WTC11 (cell line): ENCODE measurements around the gene CNTLN.

Experiments used
- CTCF ChIP-seq: fragments of 200-600 bp; IDR thresholded peaks from 2 replicates; pipeline ENCODE4 v1.8.0; 2022; ENCODE audit warnings: antibody characterized with exemption
- FOXP4 ChIP-seq: sonication (generic); formaldehyde crosslinking; IDR thresholded peaks from 2 replicates; pipeline ENCODE4 v1.8.0; 2022; ENCODE audit warnings: mild to moderate bottlenecking, missing genetic modification reagents
- NFYB ChIP-seq: sonication (generic); formaldehyde crosslinking; conservative IDR thresholded peaks from 2 replicates; pipeline ENCODE4 v1.8.0; 2022; ENCODE audit warnings: low read depth, missing genetic modification reagents
- SMAD4 ChIP-seq: sonication (generic); formaldehyde crosslinking; IDR thresholded peaks from 2 replicates; pipeline ENCODE4 v1.8.0; 2022; ENCODE audit warnings: mild to moderate bottlenecking, missing genetic modification reagents
- SP1 ChIP-seq: sonication (generic); formaldehyde crosslinking; conservative IDR thresholded peaks from 2 replicates; pipeline ENCODE4 v1.8.1; 2022; ENCODE audit warnings: missing genetic modification reagents
- TP53 ChIP-seq: sonication (generic); formaldehyde crosslinking; IDR thresholded peaks from 2 replicates; pipeline ENCODE4 v1.8.1; 2023; ENCODE audit warnings: mild to moderate bottlenecking, missing genetic modification reagents
- TF ChIP-seq, protein P1 (sequence below): sonication (generic); formaldehyde crosslinking; IDR thresholded peaks from 2 replicates; pipeline ENCODE4 v1.8.0; 2022; ENCODE audit warnings: mild to moderate bottlenecking, missing genetic modification reagents
- TF ChIP-seq, protein P2 (sequence below): sonication (generic); formaldehyde crosslinking; IDR thresholded peaks from 2 replicates; pipeline ENCODE4 v1.8.1; 2023; ENCODE audit warnings: mild to moderate bottlenecking, missing genetic modification reagents, moderate library complexity

- TF ChIP-seq CTCF = no peak
- TF ChIP-seq, protein P1, sequence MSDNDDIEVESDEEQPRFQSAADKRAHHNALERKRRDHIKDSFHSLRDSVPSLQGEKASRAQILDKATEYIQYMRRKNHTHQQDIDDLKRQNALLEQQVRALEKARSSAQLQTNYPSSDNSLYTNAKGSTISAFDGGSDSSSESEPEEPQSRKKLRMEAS (CRISPR knock-in tag) = no peak
- TF ChIP-seq FOXP4 (CRISPR knock-in tag) = no peak
- TF ChIP-seq SMAD4 (CRISPR knock-in tag) = no peak
- TF ChIP-seq, protein P2, sequence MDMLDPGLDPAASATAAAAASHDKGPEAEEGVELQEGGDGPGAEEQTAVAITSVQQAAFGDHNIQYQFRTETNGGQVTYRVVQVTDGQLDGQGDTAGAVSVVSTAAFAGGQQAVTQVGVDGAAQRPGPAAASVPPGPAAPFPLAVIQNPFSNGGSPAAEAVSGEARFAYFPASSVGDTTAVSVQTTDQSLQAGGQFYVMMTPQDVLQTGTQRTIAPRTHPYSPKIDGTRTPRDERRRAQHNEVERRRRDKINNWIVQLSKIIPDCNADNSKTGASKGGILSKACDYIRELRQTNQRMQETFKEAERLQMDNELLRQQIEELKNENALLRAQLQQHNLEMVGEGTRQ (CRISPR knock-in tag) = no peak
- TF ChIP-seq NFYB (CRISPR knock-in tag) = no peak
- no peak for TF ChIP-seq SP1 (CRISPR knock-in tag)
- no peak for TF ChIP-seq TP53 (CRISPR knock-in tag)
Measured at GRCh38 chr9:17509151-17509550, 374.3 kb downstream of the CNTLN start.
